Bronchial epithelial cell (primary cell): ENCODE data around the gene FAIM2. TPM values are rescaled to one million over a fixed set of nuclear protein-coding genes. Genes with fewer than 3 reads are reported as not detected.
A peak's percentile ranks its signal among the peaks of the same experiment; 100 is the strongest.

Experiments used
- DNase-seq: peaks from one replicate; pipeline ENCODE4 v3.0.0-alpha.2; 2010; ENCODE audit warnings: low read depth
- FAIRE-seq: peaks from 2 replicates; lab custom pipeline; 2011; peaks lifted over from hg19 to GRCh38; lab: Jason Lieb, UNC
- H3K27me3 ChIP-seq: 2 replicates; pipeline ENCODE4 v1.5.1; 2011; ENCODE audit warnings: low read length; ENCODE audit not compliant: control insufficient read depth, insufficient read depth
- H3K36me3 ChIP-seq: 2 replicates; pipeline ENCODE4 v1.5.1; 2011; ENCODE audit warnings: low read length; ENCODE audit not compliant: control insufficient read depth, insufficient read depth
- H3K4me3 ChIP-seq: 2 replicates; pipeline ENCODE4 v1.5.1; 2011; ENCODE audit warnings: mild to moderate bottlenecking, low read depth, low read length, control low read depth
- total RNA-seq: library from RNA; depleted of rRNA; stranded (reverse); fragments of >200 nt; gene quantifications from 2 replicates; pipeline ENCODE4 v1.2.1, GENCODE V29; 2014
- TF ChIP-seq, protein P1 (sequence below): IDR thresholded peaks from 2 replicates; pipeline ENCODE4 v1.5.1; 2011; ENCODE audit warnings: mild to moderate bottlenecking, moderate library complexity, low read length, control low read depth, inconsistent platforms; ENCODE audit not compliant: insufficient read depth, severe bottlenecking

FAIM2 gene
- 0.53 TPM in 1 of 2 replicates, not detected in the other for total RNA-seq

DNA sequence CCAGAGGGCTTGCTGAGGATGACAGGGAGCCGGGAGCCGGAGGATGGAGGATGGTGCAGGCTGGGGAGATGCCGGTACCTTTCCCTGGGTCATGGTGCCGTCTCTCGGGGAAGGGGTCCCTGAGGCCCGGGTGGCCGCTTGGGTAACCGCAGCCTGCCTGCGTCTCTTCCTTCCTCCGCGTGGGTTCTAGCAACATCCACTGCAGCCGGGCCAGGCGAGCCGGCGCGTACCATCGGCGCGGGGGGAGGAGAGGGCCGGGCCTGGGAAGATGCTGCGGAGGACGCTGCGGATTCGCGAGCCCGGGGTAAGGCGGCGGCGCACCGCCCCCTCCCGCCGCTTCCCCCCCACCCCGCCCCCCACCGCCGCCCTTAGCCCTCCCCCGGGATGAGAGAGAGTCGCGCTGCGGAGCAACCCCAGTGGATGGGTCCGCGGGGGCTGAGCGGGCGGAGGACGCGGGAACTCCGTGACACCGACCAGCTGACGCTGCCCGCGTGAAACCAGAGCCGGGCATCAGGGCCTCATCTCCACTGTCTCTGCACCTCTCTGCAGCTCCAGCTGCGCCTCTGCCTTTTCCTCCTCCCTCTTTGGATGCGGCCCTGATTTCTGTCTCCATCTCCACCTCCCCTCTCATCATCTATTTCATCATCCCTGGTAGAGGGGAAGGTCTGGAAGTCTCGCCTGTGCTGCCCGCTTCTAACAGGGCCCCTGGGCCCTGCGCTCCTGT is at the start of gene FAIM2:
Gene FAIM2, minus strand, starts transcription at position 201 of the 724 bp plus-strand sequence. Its CDS starts 108 bp downstream, at position 93.
- DNase-seq (no peak), FAIRE-seq (no peak)
- Histone ChIP-seq H3K27me3 (peaks cover 11% of the 10 kb centered on the region), H3K4me3 (no peak within 1 kb of the TSS), H3K36me3 (no peaks in the 10 kb centered on the region)
- TF ChIP-seq, protein P1, sequence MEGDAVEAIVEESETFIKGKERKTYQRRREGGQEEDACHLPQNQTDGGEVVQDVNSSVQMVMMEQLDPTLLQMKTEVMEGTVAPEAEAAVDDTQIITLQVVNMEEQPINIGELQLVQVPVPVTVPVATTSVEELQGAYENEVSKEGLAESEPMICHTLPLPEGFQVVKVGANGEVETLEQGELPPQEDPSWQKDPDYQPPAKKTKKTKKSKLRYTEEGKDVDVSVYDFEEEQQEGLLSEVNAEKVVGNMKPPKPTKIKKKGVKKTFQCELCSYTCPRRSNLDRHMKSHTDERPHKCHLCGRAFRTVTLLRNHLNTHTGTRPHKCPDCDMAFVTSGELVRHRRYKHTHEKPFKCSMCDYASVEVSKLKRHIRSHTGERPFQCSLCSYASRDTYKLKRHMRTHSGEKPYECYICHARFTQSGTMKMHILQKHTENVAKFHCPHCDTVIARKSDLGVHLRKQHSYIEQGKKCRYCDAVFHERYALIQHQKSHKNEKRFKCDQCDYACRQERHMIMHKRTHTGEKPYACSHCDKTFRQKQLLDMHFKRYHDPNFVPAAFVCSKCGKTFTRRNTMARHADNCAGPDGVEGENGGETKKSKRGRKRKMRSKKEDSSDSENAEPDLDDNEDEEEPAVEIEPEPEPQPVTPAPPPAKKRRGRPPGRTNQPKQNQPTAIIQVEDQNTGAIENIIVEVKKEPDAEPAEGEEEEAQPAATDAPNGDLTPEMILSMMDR, result no peak

DNA sequence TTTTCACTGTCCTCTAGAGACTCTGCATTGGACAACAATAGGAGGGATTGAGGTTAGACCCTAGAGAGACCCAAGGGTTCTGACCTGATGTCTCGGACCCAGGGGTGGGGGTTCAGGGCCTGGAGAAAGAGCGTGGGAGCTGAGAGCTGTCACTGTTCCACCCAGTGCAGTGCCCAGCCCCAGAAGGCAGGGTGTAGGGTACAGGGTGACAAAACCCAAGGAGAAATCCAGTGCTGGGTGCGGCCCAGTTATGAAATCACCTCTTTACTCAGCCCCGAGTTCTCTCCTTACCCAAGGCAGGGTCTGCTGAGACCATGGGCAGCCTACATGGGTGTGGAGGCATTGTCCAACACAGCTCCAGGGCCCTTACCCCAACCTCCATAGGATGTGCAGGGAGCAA is 49.5 kb upstream of the FAIM2 start:
- DNase-seq (no peak), FAIRE-seq (no peak)
- no peaks in the 10 kb centered on the region for H3K36me3 ChIP-seq
- TF ChIP-seq, protein P1, result no peak
- peaks cover 3% of the 10 kb centered on the region for H3K27me3 ChIP-seq
- no peak overlapping the region for H3K4me3 ChIP-seq

DNA sequence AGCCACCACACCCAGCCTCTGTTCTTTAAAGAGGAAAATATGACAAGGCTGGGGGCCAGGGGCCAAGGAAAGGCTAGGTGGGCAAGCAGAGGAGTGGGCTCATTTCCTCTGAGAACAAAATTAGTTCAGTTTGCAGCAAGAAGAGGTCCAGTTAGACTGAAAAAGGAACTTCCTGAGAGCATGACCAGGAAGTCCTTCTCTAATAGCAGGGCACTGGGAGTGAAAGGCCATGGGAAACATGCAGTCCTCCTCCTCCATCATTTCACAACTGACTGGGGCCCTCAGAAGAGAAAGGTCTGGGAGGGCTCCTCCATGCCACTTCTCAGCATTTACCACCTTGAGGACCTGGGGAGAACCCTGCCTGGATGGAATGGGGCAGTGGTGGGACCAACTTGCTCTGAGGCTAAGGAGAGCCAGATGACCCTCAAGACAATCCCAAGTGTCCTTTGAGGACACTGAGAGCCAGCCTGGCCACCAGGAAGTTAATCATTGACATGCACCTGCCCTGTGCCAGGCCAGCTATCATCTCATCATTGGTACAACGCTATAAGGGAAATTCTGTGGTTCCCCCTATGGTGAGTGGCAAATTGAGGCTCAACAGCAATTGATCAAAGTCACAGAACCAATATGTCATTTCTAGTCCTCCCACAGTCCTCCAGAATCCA is 48.8 kb upstream of the FAIM2 start:
- peak; percentile 89 for FAIRE-seq
- DNase-seq, result no peak
- Histone ChIP-seq H3K4me3 (no peak overlapping the region), H3K27me3 (peaks cover 3% of the 10 kb centered on the region), H3K36me3 (no peaks in the 10 kb centered on the region)
- TF ChIP-seq, protein P1, result no peak

DNA sequence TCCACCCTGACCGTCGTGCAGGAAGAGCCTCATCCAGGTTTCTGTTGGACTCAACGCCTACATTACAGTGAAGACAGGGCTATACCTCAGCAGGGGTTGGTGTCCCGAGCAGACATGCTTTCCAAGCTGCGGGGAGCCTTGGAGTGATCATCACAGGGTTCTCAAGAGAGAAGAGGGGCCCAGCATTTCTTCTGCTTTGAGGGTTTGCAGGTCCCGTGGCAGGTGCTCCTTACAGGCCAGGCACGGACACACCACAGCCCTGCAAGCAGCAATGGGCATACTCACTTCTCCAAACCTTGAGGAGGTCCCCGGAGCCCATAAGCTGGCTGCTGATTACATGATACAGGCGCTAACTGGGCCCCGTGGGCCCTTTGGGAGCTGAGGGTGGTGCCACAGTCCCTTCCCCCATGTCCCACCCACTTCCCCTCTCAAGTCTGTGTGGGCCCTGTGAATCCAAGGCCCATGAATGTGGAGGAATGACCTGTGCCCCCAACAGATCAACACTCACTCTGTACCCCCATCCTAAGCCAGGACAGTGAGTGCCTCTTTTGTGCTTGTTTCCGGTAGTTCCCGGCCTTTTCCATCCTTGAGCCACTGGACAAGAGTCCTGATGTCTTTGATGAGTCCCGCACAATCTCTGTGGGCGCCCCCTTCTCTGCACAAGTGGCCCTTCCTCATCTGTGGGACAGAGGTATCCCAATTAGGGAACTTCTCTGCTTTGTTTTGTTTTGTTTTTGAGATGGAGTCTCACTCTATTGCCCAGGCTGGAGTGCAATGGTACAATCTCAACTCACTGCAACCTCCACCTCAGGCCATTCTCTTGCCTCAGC is 47.9 kb upstream of the FAIM2 start:
- DNase-seq (no peak), FAIRE-seq (no peak)
- TF ChIP-seq, protein P1, result no peak
- H3K4me3 ChIP-seq, result no peak overlapping the region
- H3K27me3 ChIP-seq, result peaks cover 3% of the 10 kb centered on the region
- no peaks in the 10 kb centered on the region for H3K36me3 ChIP-seq

DNA sequence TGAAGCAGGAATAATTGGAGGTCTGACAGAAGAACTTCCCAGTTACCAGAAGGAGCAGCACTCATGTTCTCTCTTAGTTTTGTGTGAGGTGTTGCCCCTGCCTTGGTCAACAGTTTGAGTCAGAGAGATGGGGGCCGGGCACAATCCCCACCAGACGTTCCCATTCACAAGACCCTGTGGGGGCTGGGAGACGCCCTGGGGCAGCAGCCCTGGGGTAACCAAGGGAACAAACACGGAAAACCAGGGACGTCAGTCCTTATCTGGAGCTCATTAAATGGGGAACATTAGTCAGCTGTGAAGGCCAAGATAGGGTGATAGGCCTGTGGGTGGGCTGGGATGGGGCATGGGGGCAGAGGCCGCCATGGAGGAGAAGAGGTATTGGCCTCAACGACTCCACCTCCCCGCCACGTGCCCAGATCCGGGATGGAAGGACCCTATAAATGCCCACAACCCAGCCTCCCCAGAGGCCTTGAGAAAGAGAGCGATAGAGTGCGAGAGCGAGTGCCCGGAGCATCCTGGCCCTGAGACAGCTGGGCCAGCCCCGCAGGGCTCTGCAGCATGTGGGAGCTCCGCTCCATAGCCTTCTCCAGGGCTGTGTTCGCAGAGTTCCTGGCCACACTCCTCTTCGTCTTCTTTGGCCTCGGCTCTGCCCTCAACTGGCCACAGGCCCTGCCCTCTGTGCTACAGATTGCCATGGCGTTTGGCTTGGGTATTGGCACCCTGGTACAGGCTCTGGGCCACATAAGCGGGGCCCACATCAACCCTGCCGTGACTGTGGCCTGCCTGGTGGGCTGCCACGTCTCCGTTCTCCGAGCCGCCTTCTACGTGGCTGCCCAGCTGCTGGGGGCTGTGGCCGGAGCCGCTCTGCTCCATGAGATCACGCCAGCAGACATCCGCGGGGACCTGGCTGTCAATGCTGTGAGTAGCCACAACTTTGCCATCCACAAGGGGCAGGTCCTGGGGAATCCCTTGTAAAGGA is 46.9 kb upstream of the FAIM2 start, which contains the start of gene AQP2:
Gene AQP2, plus strand, starts transcription at position 465 of the 979 bp plus-strand sequence. Its CDS starts 94 bp downstream, at position 559.
- no peak for DNase-seq
- Histone ChIP-seq H3K4me3 (no peak within 1 kb of the TSS), H3K27me3 (peaks cover under 1% of the 10 kb centered on the region), H3K36me3 (no peaks in the 10 kb centered on the region)
- TF ChIP-seq, protein P1, result no peak
- FAIRE-seq, result no peak
